GM13976 (cell line): ENCODE data around the gene SHROOM2.

Experiments used
- DNase-seq: peaks from one replicate; pipeline ENCODE4 v3.0.0; 2012; ENCODE audit warnings: low spot score
- CTCF ChIP-seq: IDR thresholded peaks from 2 replicates; pipeline ENCODE4 v1.5.1; 2012; ENCODE audit warnings: borderline replicate concordance, mild to moderate bottlenecking; ENCODE audit not compliant: insufficient read depth; ENCODE audit errors: extremely low read depth, missing control alignments, control extremely low read depth
- in situ Hi-C: fragments of 300-500 bp; cut with MboI; formaldehyde crosslinking; loops from one replicate; pipeline ENCODE4 v1.12.0; 2022; ENCODE audit warnings: low sequenced_read_pairs, mixed read lengths, inconsistent platforms; ENCODE audit not compliant: unreplicated experiment

Gene SHROOM2

DNA sequence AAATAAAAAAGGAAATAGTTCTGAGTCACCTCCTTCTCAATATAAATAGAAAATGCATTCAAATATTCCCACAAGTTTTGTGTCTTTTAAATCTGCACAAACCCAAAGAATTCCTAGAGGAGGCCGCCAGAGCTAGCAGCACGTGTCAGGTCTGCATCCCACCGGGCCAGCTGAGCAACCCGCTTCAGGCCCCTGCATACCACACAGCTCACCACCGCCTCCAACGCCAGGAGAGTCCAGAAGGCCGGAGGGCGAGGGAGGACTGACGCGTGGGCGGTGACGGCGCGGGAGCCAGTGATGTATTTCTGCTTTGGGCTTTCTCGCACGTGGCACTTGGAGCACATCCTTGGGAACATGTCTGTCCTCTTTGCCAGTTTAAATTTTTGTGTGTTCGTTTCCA, 119.1 kb downstream of the SHROOM2 start:
- in situ Hi-C loops, result no loop called here
- DNase-seq, result no peak
- TF ChIP-seq CTCF, result no peak

DNA sequence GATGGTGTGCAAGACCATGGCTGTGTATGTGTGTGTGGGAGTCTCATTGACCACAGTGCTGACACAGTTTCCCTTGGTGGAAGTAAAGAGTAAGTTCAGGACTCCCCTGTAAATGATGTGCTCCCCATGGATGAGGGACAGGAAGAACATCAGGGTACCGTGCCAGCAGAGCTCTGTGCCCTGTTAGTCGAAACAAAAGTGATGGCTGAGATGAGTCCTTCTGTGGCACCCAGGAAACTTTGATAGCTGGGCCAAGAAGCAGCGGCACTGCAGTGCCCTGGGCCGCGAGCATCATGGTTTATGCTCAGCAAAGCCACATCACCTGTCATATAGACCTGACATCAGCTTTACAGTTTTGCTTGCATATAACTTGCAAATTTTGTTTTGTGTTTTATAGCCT, 119.5 kb downstream of the SHROOM2 start:
- in situ Hi-C loops, result no loop called here
- no peak for TF ChIP-seq CTCF
- DNase-seq, result no peak

DNA sequence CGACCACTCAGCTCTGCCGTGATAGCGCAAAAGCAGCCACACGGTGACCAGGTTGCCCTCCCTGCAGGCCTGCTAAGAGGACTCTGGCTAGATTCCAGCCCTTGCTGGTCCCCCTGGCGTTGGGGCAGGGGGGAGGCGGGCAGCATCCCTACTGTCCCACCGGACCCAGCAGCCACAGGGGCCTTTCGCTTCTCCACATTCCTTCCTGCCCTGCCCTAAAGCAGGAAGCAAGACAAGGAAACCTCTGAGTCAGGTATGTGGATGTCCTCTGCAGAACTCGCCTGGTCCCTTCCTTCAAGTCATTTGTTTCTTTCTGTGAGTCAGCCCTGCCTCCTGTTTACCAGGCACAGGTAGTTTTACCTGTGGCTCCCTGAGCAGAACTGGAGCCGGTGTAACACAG, 120.7 kb downstream of the SHROOM2 start:
- in situ Hi-C loops, result no loop called here
- TF ChIP-seq CTCF, result no peak
- no peak for DNase-seq

- DNase-seq, result no peak
- no peak for TF ChIP-seq CTCF
- in situ Hi-C loops, result no loop called here
Observed at GRCh38 chrX:9907645-9908387, 121.6 kb downstream of the SHROOM2 start.

- TF ChIP-seq CTCF, result no peak
- no peak for DNase-seq
- in situ Hi-C loops, result no loop called here
Observed at GRCh38 chrX:9909254-9909653, 123.0 kb downstream of the SHROOM2 start.

DNA sequence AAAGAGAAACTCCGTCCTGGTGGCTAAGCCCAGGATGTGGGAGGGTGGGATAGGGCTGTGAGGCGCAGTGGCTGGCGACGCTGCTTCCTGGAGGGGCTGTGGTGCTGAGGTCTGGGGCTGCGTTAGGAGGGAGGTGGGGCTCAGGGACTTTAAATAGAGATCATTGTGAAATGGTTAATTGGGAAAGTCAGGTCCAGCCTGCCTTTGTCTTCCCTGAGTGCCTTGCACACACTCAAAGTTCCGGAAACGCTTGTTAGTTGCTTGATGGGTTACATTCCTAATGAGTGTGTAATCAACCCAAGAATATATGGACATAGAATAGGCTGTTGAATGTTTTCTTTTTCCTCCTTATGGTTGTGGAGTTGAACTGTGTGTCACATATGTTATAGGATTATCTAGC, 125.3 kb downstream of the SHROOM2 start:
- in situ Hi-C loops, result no loop called here
- DNase-seq, result no peak
- no peak for TF ChIP-seq CTCF
